ENCODE data around the gene LRRC28.
"Not testable (repeated sequence)": the region's sequence is repeated elsewhere in the genome, so short reads cannot be mapped to it uniquely, and the experiment has no call there.

Gene LRRC28

GRCh38 chr15:99250857-99251841, at the start of gene LRRC28:
TSS of gene LRRC28 (plus strand) at chr15:99251481. CDS start at chr15:99255958, 4,477 bp downstream.
- peak; percentile 99 to 100 for DNase-seq

GRCh38 chr15:99202176-99202552, 49.1 kb upstream of the LRRC28 start:
- no peak for DNase-seq

DNA sequence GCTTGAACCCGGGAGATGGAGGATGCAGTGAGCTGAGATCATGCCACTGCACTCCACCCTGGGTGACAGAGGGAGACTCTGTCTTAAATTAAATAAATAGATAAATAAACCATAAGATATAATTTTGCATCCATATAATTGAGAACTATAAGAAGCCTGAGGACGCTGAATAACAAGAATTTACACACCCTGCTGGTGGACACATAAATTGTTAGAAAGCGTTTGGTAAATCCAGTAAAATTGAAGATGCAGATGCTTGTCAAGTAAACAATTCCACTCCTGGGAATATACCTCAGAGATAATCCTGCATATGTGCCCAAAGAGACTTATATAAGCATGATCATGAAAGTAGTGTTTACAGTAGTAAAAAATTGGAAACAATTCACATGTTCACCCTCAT, 43.6 kb upstream of the LRRC28 start:
- no peak for DNase-seq

- DNase-seq, result no peak
Observed at GRCh38 chr15:99209326-99209725, 42.0 kb upstream of the LRRC28 start.

DNA sequence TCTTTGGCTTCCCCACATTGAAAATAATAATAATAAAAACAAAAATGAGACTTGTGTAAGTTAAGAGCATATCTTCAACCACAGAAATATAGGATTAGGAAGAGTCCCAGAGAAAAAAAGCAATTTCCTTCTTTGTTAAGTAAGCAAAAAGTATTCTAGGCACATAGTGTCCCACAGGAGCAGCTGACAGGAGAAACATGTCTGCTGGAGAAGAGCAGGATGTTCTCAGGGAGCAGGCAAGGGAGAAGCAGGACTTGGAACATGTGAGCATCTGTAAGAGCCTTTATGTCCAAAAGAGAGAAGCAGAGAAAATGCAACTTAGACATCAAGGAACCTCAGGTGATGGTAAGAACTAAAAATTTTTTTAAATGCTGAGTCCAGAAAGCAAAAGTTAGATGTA, 40.9 kb upstream of the LRRC28 start:
- no peak for DNase-seq

DNA sequence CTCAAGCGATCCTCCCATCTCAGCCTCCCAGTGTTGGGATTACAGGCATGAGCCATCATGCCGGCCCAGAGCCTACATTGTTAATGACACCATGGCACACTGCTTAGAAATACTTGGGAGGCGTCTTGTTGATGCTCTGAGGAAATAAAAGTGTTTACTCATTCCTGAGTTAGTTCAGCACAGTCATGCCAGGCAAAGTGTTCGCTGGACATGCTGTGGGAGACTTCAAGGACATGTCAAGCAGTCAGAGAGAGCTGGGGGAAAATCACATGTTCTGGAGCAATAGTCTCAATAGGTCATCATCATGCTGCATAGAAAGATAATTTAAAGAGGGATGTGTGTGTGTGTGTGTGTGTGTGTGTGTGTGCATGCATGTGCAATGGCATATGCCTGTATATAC, 39.4 kb upstream of the LRRC28 start:
- no peak for DNase-seq

- DNase-seq, result no peak
Observed at GRCh38 chr15:99212406-99212805, 38.9 kb upstream of the LRRC28 start.

- DNase-seq, result peak; percentile 25 to 84
Observed at GRCh38 chr15:99213187-99213811, 38.0 kb upstream of the LRRC28 start.

DNA sequence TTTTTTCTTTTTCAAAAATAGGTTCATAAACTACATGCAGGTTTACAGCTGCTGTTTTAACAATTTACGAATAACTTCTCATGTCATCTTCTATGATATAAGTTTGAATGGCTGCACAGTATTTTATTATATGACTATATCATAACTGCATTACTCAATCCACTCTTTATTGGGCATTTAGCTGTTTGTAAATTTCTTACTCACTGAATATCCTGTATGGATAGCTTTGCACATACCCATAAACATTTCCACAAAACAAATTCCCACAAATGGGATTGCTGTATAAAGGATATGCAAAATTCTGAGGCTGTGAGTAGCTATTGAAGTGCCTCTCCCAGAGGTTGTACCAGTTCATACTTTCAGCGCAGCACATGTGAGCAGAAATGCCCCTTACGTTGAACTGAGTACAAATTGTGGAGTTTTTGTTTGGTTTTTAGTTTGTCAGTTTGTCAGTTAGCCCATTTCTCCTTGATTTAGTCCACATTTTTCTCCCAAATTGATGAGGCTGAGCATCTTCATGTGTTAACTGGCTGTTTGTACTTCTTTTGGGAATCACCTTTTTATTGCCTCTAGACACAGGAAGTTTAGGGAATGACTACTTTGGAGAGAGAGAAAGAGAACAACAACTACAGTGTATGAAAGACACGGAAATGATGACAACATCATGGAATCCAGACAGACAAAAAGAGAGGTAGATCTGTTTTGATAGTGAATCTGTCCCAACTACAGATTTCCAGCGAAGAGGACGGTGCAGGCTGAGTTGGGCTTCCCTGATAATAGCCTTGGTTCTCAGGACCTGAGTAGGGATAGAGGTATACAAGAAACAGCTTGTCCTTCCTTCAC, 26.7 kb upstream of the LRRC28 start:
- no peak for DNase-seq

GRCh38 chr15:99226802-99227201, 24.5 kb upstream of the LRRC28 start:
- no peak for DNase-seq

DNA sequence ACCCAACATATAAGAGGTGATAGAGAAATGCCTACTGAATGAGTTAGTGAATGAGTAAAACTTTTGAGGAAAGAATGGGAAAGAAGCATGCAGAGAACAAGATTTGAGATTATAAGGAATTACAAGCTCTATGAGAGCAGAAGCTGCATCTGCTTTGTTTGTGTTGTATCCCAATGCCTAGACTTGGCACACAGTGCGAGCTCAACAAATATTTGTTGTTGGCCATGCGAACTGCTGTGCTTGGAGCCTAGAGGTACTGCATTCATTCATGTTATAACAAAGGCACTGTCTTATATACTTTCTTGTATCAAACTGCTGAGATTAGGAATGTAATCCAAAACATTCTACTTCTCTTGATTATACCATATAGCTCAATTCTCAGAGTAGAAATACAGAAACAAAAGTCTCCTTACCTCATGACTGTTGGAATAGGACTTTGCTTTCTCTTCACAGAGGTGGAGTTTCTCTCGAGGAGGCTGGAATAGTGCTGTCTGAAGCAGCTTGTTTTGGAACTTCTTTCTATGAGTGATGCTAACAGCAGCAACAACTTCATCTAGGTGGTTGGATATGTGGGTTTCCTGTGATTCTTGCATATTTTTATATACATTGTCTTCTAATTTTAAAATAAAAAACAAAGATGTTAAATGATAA, 23.0 kb upstream of the LRRC28 start:
- DNase-seq, result no peak

DNA sequence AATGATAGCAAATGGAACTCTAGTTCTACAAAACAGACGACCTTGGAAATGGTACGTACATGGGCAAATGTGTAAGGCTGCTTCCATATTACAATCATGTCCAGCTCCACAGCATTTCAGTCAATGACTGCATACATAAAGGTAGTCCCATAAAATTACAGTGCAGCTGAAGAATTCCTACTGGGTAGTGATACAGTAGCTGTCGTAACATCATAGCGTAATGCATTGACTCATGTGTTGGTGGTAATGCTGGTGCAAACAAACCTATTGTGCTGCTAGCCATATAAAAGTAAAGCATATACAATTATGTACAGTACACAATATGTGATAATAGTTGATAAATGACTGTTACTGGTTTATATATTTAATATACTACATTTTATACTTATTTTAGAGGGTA, 20.4 kb upstream of the LRRC28 start:
- no peak for DNase-seq

DNA sequence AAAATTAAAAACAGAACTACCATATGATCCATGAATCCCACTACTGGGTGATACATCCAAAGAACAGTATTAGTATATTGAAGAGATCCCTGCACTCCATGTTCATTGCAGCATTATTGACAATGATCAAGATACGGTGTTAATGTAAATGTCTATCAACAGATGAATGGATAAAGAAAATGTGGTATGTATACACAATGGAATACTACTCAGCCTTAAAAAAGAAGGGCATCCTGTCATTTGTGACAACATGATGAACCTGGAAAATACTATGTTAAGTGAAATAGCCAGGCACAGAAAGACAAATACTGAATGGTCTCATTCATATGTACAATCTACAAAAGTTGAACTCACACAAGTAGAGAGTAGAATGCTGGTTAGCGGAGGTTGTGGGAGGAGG, 18.5 kb upstream of the LRRC28 start:
- DNase-seq, result no peak

DNA sequence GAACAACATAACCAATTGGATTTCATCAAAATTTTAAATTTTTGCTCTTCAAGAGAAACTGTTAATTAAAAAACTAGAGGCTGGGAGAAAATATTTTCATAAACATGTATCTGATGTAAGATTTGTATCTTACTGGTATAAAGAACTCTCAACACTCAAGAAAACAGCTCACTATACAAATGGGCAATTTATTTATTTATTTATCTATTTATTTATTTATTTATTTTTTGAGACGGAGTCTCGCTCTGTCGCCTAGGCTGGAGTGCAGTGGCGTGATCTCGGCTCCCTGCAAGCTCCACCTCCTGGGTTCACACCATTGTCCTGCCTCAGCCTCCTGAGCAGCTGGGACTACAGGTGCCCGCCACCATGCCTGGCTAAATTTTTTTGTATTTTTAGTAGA, 17.1 kb upstream of the LRRC28 start:
- not testable (repeated sequence) for DNase-seq

DNA sequence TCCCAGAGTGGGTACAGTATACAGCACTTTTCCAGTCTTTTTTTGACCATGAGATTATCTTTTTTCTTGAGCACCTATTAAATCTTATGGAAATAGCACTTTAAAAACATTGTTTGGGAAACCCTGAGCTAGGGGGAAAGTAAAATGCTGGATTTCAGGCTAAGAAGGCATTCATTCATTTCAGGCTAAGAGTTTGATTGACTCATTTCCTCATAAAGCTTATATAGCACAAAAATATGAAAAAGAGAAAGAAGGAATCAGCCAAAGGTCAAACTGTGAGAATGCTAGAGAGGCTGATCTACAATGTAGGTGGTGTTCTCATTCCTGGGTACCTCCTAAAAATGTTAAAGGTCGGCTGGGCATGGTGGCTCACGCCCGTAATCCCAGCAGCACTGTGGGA, 12.4 kb upstream of the LRRC28 start:
- DNase-seq, result no peak

DNA sequence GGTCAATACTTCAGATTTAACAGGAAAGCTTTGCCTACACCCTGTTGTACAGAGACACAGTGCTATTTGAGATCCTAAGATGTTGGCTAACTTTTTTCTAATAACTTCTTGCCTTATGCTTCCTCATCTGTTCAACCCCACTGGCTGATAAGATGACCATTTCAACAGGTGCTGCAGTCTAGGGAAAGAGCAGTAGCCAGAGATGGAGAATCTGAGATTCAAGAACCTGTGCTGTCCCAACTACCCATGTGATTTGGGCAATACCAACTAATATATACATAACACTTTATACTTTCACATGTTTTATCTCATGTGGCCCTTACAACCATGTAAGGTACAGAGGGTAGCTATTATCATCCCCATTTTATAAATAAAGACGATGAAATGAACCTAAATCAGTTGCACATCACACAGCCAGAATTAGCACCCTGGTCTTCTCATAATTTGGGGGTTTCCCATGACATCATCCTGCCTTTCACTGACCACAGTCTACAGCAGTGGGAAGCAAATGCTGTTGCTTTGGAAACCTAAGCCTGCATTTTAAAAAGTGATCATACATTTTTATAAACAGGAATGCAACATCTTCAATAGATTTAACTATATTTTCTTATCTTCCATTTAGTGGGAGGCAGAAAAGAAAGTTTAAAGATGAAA, 11.6 kb upstream of the LRRC28 start:
- peak; percentile 77 to 79 for DNase-seq

DNA sequence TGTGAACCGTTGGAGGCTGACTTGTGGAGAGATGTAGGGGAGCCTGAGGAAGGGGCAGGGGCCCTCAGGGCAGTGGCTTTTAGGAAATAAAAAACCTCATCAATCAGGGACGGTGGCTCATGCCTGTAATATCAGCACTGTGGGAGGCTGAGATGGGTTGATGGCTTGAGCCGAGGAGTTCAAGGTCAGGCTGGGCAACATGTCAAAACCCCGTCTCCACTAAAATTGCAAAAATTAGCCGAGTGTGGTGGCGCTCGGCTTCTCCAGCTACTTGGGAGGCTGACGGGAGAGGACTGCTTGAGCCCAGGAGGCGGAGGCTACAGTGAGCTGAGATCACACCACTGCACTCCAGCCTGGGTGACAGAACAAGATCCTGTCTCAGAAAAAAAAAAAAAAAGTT, 9.5 kb upstream of the LRRC28 start:
- no peak for DNase-seq

- no peak for DNase-seq
Observed at GRCh38 chr15:99244306-99244705, 7.0 kb upstream of the LRRC28 start.

DNA sequence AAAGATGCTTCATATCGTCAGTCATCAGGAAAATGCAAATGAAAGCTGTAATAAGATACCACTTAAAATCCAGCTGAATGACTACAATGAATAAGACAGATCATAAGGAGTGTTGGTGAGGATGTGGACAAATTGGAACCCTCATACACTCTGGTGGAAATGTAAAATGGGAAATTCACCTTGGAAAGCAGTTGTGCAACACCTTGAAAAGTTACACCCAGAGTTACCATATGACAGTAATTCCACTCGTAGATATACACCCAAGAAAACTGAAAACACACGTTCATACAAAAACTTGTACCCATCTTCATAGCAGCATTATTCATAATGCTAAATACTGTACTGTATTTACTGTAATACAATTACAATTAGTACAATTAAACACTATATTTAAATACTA, 4.2 kb upstream of the LRRC28 start:
- peak; percentile 38 to 40 for DNase-seq

- DNase-seq, result peak; percentile 51 to 61
Observed at GRCh38 chr15:99248000-99248715, 3.1 kb upstream of the LRRC28 start.

GRCh38 chr15:99249270-99249841, 1.9 kb upstream of the LRRC28 start, which contains the start of gene TTC23:
TSS of gene TTC23 (minus strand) at chr15:99249581. CDS start at chr15:99228712, 20,869 bp downstream.
- peak; percentile 35 to 52 for DNase-seq
